Psoas muscle (tissue), 8 donors: Measurements from ENCODE around the gene PLPP4. TPM values are rescaled to one million over a fixed set of nuclear protein-coding genes. Genes with fewer than 3 reads are reported as not detected.

ENCODE experiments used
- ATAC-seq, 4 donors: fragments of 200-7000 bp; cut with Tn5 transposase; one replicate each; pipeline ENCODE4 v1.9.1; 2020; ENCODE audit warnings: moderate library complexity in 3 of 4, mild to moderate bottlenecking in 2 of 4
- DNase-seq, 2 donors: peaks; one replicate each; pipeline ENCODE4 v3.0.0-alpha.2; 2020
- H3K27ac ChIP-seq: fragments of 200-600 bp; one replicate; pipeline ENCODE4 v1.8.0; 2022
- H3K27me3 ChIP-seq, 3 donors: fragments of 200-600 bp in 1 of 3; one replicate each; pipeline versions ENCODE4 v1.6.1 to v1.8.0; 2013 to 2022; ENCODE audit warnings: low read length in 2 of 3, mild to moderate bottlenecking in 2 of 3, moderate library complexity in 1 of 3; ENCODE audit not compliant: insufficient read depth in 3 of 3
- H3K36me3 ChIP-seq, 2 donors: fragments of 200-600 bp in 1 of 2; one replicate each; pipeline versions ENCODE4 v1.6.1 to v1.8.0; 2013 to 2022; ENCODE audit warnings: low read depth in 1 of 2, mild to moderate bottlenecking in 1 of 2, moderate library complexity in 1 of 2; ENCODE audit not compliant: insufficient read depth in 1 of 2
- H3K4me1 ChIP-seq: fragments of 200-600 bp; one replicate; pipeline ENCODE4 v1.8.0; 2022
- H3K4me3 ChIP-seq: fragments of 200-600 bp; one replicate; pipeline ENCODE4 v1.8.0; 2022; ENCODE audit warnings: mild to moderate bottlenecking
- H3K9me3 ChIP-seq: fragments of 200-600 bp; one replicate; pipeline ENCODE4 v1.8.0; 2022
- WGBS, 3 donors: extraction: QIAGEN DNeasy Blood & Tissue Kit; methylation state at CpG; one replicate each; pipeline versions ENCODE4 v1.1.6 to v1.1.7; 2013; 5-methylcytosine and 5-hydroxymethylcytosine counted together
- intact Hi-C, 2 donors: fragments of 100-400 bp; cut with DNase I; formaldehyde crosslinking; loops; one replicate each; pipeline versions ENCODE4 v1.11.0 to v1.14.2; 2022
- polyA plus RNA-seq, 3 donors: library from polyadenylated mRNA; stranded (reverse); fragments of 200-250 nt; gene quantifications; one replicate each; pipeline ENCODE4 v1.2.3, GENCODE V29; 2013
- total RNA-seq, 4 donors: library from RNA; stranded (reverse); fragmentation: NEBNext Ultra II Directional in 2 of 4; extraction: Animal tissue kit (Norgen Biotek cat#: 25700) in 2 of 4; gene quantifications; one replicate each; pipeline versions ENCODE4 v1.2.1 to v1.2.4, GENCODE V29; 2021 to 2023
- TF ChIP-seq, protein P1 (sequence below): fragments of 200-600 bp; IDR thresholded peaks from one replicate; pipeline ENCODE4 v1.8.0; 2022; ENCODE audit warnings: antibody characterized with exemption
- donor health status: healthy with polysubstance abuse.
- donor health status: DM: no; HTN: no; CAD: no; lungs with moderate emphysema.
- donor health status: Bipolar disorder and iron deficiency.
- donor health status: healthy.
- donor health status: DM: yes; HTN: yes; CAD: no.
- donor health status: DM: no; HTN: no; CAD: no.
- donor health status: DM: no; HTN: no; CAD: no.
- donor health status: DM: yes; HTN: yes; CAD: no.

Gene PLPP4
- total and polyA plus RNA-seq, 7 donors, result not detected

DNA sequence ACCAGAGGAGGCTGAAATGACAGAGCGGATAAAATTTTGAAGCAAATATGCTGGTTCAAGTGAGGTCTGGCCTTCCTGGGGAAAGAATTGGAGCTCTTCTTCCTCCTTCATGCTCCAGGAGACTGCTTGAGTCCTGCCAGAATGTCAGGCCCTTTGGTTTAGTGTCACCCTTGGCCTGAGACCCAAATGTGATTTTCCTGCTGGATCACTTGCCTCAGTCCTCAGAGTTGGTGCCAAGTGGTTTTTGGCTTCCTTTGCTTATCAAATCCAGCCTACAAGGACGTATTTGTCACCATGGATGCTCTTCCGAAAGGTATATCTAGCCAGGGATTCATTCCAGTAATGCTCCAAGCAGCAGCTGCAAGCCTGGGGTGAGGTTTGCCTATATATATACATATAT, 118.4 kb downstream of the PLPP4 start:
- WGBS, 3 donors, result 64 to 72% (median 70%) methylated on average over 3 of the region's 3 CpGs
- intact Hi-C loops, result no loop called here

GRCh38 chr10:120578134-120578533, 121.1 kb downstream of the PLPP4 start:
- 57 to 87% (median 81%) methylated on average over 2 of the region's 2 CpGs for WGBS, 3 donors
- TF ChIP-seq, protein P1, sequence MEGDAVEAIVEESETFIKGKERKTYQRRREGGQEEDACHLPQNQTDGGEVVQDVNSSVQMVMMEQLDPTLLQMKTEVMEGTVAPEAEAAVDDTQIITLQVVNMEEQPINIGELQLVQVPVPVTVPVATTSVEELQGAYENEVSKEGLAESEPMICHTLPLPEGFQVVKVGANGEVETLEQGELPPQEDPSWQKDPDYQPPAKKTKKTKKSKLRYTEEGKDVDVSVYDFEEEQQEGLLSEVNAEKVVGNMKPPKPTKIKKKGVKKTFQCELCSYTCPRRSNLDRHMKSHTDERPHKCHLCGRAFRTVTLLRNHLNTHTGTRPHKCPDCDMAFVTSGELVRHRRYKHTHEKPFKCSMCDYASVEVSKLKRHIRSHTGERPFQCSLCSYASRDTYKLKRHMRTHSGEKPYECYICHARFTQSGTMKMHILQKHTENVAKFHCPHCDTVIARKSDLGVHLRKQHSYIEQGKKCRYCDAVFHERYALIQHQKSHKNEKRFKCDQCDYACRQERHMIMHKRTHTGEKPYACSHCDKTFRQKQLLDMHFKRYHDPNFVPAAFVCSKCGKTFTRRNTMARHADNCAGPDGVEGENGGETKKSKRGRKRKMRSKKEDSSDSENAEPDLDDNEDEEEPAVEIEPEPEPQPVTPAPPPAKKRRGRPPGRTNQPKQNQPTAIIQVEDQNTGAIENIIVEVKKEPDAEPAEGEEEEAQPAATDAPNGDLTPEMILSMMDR, result no peak
- intact Hi-C loops, result no loop called here

More for the DNA sequence above, 118.4 kb downstream of the PLPP4 start:
- ATAC-seq, result no peak
- Histone ChIP-seq H3K27ac (no peak overlapping the region), H3K27me3 (no peaks in the 10 kb centered on the region), H3K9me3 (no peaks in the 10 kb centered on the region), H3K4me3 (no peak overlapping the region), H3K36me3 (no peaks in the 10 kb centered on the region), H3K4me1 (no peaks in the 10 kb centered on the region)
- no peak for DNase-seq
- TF ChIP-seq, protein P1, result no peak

DNA sequence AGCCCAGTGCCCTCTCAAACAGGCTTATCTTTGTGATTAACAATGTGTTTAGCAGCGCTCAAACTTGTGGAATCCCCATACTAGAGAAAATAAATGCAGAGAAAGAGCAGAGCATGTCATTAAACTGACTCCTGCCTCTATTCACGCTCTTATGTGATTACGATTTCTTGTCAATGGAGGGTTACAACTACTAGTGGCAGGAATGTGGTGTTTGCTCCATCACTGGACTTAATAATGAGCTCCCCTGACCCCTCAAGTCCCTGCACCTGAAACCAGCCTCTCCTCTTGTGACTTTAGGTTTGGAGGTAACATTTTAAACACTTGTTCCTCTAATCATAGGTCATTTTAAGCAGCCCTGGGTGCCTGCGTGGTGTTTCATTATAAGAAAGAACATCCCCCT, 121.9 kb downstream of the PLPP4 start:
- 79 to 88% (median 83%) methylated on average over 4 of the region's 4 CpGs for WGBS, 3 donors
- Histone ChIP-seq H3K36me3 (no peaks in the 10 kb centered on the region), H3K27ac (no peak overlapping the region), H3K4me3 (no peak overlapping the region), H3K4me1 (no peaks in the 10 kb centered on the region), H3K9me3 (no peaks in the 10 kb centered on the region), H3K27me3 (no peaks in the 10 kb centered on the region)
- no peak for DNase-seq
- TF ChIP-seq, protein P1, result no peak
- intact Hi-C loops, result no loop called here
- ATAC-seq, result no peak

More at GRCh38 chr10:120578134-120578533, 121.1 kb downstream of the PLPP4 start:
- Histone ChIP-seq H3K4me3 (no peak overlapping the region), H3K9me3 (no peaks in the 10 kb centered on the region), H3K27me3 (no peaks in the 10 kb centered on the region), H3K36me3 (no peaks in the 10 kb centered on the region), H3K4me1 (no peaks in the 10 kb centered on the region), H3K27ac (no peak overlapping the region)
- no peak for ATAC-seq
- no peak for DNase-seq

DNA sequence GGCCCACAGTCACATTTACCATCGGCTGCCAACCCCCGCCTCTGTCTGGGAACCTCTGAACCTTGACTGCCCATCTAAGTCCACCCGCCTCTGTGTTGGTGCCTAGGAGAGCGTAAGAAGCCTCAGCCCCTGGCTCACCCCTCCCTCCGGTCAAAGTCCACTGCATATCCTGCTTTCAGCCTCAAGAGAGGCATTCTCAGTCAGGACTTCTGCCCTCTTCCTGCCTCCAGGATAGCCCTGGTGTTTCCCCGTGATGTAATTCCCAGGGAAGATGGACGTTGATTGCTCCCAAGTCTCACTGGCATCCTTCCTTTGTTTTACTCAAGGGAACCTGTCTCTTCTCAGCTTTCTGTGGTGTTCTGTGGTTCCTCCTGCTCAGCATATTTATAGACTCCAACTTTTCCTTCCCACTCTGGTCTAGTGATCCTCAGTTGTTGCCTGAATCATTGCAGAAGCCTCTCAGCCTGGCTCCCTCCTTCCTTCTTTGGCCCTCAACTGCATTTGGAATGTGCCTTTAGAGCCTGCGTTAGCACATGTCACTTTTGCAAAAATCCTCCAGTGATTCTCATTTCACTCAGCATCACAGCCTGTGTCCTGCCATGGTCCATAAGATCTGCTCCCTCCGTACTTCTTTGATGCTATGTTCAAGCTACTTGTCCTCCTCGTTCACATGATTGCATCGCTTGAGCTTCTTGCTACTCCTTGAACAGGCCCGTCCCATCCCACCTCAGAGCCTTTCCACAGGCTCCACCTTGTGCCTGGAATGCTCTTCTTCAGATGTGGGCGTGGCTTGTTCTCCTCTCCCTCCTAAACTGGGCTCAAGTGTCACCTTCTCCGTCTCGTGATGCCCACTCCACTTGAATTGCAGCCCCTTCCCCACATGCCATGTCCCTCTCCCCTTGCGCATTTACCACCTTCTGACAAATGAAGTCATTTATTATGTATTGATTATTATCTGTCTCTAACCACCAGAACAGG, 124.2 kb downstream of the PLPP4 start:
- DNase-seq (no peak), ATAC-seq (no peak)
- Histone ChIP-seq H3K27ac (no peak overlapping the region), H3K4me1 (no peaks in the 10 kb centered on the region), H3K36me3 (no peaks in the 10 kb centered on the region), H3K9me3 (no peaks in the 10 kb centered on the region), H3K27me3 (no peaks in the 10 kb centered on the region), H3K4me3 (no peak overlapping the region)
- 55 to 69% (median 60%) methylated on average over 16 of the region's 16 CpGs for WGBS, 3 donors
- intact Hi-C loops, result no loop called here
- TF ChIP-seq, protein P1, result no peak
